ENCODE data around the gene CHEK1.
A peak's percentile ranks its signal among the peaks of the same experiment; 100 is the strongest.
"Not testable (repeated sequence)": the region's sequence is repeated elsewhere in the genome, so short reads cannot be mapped to it uniquely, and the experiment has no call there.

CHEK1 gene

DNA sequence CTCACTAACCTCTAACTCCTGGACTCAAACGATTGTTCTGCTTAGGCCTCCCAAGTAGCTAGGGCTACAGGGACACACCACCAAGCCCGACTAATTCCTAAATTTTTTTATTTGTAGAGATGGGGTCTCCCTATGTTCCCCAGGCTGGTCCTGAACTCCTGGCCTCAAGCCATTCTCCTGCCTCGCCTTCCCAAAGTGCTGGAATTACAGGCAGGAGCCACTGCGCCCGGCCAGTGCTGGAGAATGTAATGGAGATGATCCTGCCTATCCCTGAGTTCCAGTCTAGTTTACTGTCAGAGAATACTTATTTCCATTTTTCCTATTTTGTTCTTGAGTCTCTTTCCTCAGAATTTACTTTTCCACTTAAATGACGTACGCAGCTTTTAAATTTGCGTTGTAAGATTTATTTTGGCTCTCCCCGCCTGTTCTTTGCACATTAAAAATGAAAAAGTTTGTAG lies at the start of gene CHEK1:
TSS of gene CHEK1 (plus strand) at position 408 of the 458 bp plus-strand sequence. CDS start 1,606 bp downstream, outside the sequence.
- no peak for DNase-seq (ENCODE audit: low read depth in 1 of 2, low spot score in 1 of 2)

DNA sequence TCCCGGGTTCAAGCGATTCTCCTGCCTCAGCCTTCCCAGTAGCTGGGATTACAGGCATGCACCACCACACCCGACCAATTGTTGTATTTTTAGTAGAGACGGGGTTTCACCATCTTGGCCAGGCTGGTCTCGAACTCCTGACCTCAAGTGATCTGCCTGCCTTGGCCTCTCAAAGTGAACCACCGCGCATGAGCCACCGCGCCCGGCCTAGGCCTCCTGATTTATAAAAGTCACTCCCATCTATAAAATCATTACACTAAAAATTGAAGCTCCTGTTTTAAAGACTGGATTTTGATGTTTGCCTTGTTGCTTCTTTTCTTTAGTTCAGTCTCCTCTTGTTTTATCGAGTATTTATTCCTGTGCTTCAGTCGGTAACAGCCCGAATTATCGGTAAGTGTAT lies 47.8 kb upstream of the CHEK1 start:
- DNase-seq (ENCODE audit: low read depth in 1 of 2, low spot score in 1 of 2): not testable (repeated sequence)

- no peak for DNase-seq (ENCODE audit: low read depth in 1 of 2, low spot score in 1 of 2)
These were observed 46.2 kb upstream of the CHEK1 start for GRCh38 chr11:125578783-125579182.

DNA sequence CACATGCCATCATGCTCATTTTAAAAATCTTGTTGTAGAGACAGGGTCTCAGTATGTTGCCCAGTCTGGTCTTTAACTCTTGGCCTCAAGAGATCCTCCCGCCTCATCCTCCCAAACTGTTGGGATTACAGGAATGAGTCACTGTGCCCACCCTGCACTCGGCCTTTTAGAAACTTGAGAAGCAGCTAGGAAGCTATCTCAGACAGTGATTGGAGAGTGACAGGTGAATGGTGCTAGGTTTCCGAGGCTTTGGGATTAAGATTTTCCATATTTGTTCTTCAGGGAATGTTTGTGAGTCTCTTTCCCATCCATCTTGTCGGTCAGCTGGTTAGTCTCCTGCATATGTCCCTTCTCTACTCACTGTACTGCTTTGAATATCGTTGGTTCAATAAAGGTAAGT lies 45.2 kb upstream of the CHEK1 start:
- no peak for DNase-seq (ENCODE audit: low read depth in 1 of 2, low spot score in 1 of 2)

- DNase-seq (ENCODE audit: low read depth in 1 of 2, low spot score in 1 of 2): no peak
These were observed 41.5 kb upstream of the CHEK1 start for GRCh38 chr11:125583496-125583895.

GRCh38 chr11:125585487-125585886 lies 39.5 kb upstream of the CHEK1 start:
- no peak for DNase-seq (ENCODE audit: low read depth in 1 of 2, low spot score in 1 of 2)

- DNase-seq (ENCODE audit: low read depth in 1 of 2, low spot score in 1 of 2): no peak
These were observed 38.3 kb upstream of the CHEK1 start for GRCh38 chr11:125586623-125587022.

GRCh38 chr11:125587480-125587879 lies 37.5 kb upstream of the CHEK1 start:
- no peak for DNase-seq (ENCODE audit: low read depth in 1 of 2, low spot score in 1 of 2)

DNA sequence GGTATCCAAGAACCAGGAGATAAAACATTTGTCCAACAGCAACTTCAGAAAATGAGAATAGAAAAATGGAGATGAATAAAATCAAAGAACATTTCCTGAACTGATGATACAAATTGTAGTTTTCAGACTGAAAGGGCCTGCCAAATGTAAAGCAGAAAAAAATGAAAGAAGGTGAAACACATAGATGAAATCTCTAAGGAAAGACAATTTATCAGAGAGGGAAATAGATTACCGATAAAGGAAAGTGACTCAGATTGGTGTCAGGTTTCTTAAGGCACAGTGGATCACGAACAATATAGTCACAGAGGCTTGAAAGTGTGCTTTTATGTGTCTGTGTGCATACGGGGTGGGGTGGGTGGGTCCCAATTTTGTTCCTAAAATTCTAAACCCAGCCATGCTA lies 36.5 kb upstream of the CHEK1 start:
- no peak for DNase-seq (ENCODE audit: low read depth in 1 of 2, low spot score in 1 of 2)

DNA sequence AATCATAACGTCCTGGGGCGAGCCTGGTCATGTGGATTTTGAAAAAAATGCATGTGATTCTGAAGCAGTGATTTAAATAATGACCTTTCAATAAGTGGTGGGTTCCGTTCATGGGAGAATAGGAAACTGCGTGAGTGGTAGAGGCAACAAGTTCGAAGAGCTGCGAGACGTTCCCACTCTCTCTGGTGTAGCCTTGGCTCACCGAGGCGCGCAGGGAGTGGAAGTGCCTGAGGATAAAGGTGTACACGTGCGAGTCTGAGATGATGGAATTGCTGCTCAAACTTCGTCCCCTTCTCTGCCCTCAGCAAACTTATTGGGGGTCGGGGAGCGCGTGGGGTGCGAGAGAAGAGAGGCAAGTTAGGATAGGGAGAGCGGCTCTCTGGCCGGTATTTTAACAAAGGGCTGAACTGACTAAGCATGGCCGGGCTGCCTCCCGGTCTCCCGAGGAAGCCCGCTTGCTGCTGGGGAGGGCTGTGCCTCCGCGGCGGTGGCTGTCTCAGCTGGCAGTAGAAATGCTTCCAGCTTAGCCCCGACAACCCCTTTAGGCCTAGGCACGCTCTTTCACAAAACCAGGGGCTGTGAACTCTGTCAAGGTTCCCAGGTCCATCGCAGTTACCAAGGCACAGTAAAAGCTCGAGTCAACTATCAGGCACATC lies 33.2 kb upstream of the CHEK1 start:
- peak; percentile 5 to 12 for DNase-seq (ENCODE audit: low read depth in 1 of 2, low spot score in 1 of 2)

GRCh38 chr11:125592305-125593113 lies 32.5 kb upstream of the CHEK1 start, which contains the start of gene STT3A:
TSS of gene STT3A (plus strand) at chr11:125592852. CDS start at chr11:125595916, 3,064 bp downstream.
- peak; percentile 92 to 93 for DNase-seq (ENCODE audit: low read depth in 1 of 2, low spot score in 1 of 2)

DNA sequence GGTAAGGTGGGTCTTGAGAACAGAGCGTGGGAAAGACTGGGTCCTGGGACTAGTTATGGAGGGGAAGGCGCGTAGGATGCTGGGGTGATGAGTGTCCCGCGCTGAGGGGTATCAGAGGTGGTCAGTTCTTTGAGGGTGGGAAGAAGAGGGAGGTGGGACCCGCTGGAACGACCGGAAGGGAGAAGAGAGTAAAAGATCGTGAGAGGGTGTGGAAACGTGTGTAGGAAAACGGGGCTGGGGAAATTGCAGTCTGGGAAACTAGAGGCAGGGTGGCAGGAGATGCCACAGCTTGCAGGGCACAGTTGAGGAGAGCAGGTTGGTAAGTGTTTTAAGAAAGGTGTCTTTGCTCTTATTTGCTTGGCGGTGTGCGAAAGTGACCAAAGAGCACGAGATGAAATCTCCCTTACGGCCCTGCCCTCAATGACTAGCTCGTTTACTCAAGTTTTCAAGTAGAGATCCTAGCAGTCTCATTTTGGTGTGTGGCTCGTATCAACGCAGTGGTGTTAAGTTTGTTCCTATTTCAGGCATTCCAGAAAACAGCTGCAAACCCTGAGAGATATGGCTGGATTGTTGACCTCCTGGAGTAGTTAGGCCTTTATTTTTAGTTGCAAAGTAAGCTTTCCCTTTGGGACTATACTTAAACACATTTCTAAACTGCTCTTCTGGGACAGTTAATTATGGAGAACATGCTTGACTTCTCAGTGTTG lies 31.7 kb upstream of the CHEK1 start:
- no peak for DNase-seq (ENCODE audit: low read depth in 1 of 2, low spot score in 1 of 2)

GRCh38 chr11:125594958-125595357 lies 30.0 kb upstream of the CHEK1 start:
- DNase-seq (ENCODE audit: low read depth in 1 of 2, low spot score in 1 of 2): no peak

- no peak for DNase-seq (ENCODE audit: low read depth in 1 of 2, low spot score in 1 of 2)
These were observed 24.3 kb upstream of the CHEK1 start for GRCh38 chr11:125600663-125601062.

DNA sequence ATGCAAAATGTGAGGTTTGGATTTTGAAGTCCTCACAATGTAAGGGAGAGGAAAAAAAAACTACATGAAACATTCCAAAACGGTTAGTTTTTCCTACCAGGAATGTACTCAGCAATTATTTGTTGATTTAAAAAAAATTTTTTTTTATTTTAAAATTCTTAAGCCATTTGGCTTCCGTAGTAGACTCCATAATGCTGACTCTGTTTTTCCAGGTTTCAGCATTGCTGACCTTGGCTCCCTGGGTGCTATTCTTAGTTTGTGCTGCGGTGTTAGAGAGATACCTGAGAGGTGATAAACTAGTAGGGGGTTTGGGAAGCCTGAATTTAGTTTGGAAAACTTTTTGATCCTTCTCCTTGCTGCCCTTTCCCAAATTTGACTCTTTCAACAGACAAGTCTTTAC lies 21.8 kb upstream of the CHEK1 start:
- DNase-seq (ENCODE audit: low read depth in 1 of 2, low spot score in 1 of 2): no peak

GRCh38 chr11:125605417-125605816 lies 19.5 kb upstream of the CHEK1 start:
- no peak for DNase-seq (ENCODE audit: low read depth in 1 of 2, low spot score in 1 of 2)

- no peak for DNase-seq (ENCODE audit: low read depth in 1 of 2, low spot score in 1 of 2)
These were observed 15.4 kb upstream of the CHEK1 start for GRCh38 chr11:125609545-125609944.

GRCh38 chr11:125618383-125618782 lies 6.6 kb upstream of the CHEK1 start:
- DNase-seq (ENCODE audit: low read depth in 1 of 2, low spot score in 1 of 2): no peak

DNA sequence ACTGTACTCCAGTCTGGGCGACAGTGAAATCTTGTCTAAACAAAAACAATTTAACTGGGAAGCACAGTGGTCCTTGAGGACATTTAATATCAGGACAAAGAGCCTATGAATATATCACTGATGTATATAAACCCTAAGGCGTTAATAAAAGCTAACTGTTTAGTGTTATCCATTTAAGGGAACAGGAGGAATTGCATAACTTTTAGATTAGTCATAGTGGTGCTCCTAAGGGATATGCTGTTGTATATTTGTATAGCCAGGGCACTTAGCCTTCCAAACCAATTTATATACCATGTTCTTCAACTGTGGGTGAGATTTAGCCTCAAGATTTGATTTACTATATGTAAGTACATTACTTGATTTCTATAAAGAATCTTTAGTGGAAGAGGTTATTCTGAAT lies 3.0 kb upstream of the CHEK1 start:
- no peak for DNase-seq (ENCODE audit: low read depth in 1 of 2, low spot score in 1 of 2)

- DNase-seq (ENCODE audit: low read depth in 1 of 2, low spot score in 1 of 2): no peak
These were observed 1.9 kb upstream of the CHEK1 start for GRCh38 chr11:125623064-125623463.

GRCh38 chr11:125625225-125625629 lies 264 bp downstream of the CHEK1 start:
- no peak for DNase-seq (ENCODE audit: low read depth in 1 of 2, low spot score in 1 of 2)

All from stimulated activated CD4-positive, alpha-beta T cell treated with anti-CD3 and anti-CD28 coated beads, Interleukin-15, amount 100 ng/mL, for 1 hour (primary cell).